ENCODE data around the gene UBE2L6. TPM values are rescaled to one million over a fixed set of nuclear protein-coding genes. Genes with fewer than 3 reads are reported as not detected.

Gene UBE2L6
- total RNA-seq: 49.2 and 49.5 TPM in 2 replicates

GRCh38 chr11:57567515-57568329, at the start of gene UBE2L6:
TSS of gene UBE2L6 (minus strand) at chr11:57567672. CDS start at chr11:57567611, 61 bp downstream.

GRCh38 chr11:57597461-57597915, 30.0 kb upstream of the UBE2L6 start, which contains the start of gene SERPING1:
TSS of gene SERPING1 (plus strand) at chr11:57597685. CDS start at chr11:57598271, 586 bp downstream.

GRCh38 chr11:57536947-57537619, 30.4 kb downstream of the UBE2L6 start, which contains the start of gene SMTNL1:
TSS of gene SMTNL1 (plus strand) at chr11:57537595. CDS start at chr11:57542643, 5,048 bp downstream.

GRCh38 chr11:57530596-57531507, 36.6 kb downstream of the UBE2L6 start, which contains the start of gene TIMM10:
TSS of gene TIMM10 (minus strand) at chr11:57530754. CDS start at chr11:57530189, 565 bp downstream.

GRCh38 chr11:57515332-57516060, 52.0 kb downstream of the UBE2L6 start, which contains the start of gene SLC43A1:
TSS of gene SLC43A1 (minus strand) at chr11:57515702. CDS start at chr11:57514111, 1,591 bp downstream.

Small RNA genes lying within 50 kb of the gene (small RNA-seq; reads per million reads assigned to genes)
- not detected for gene RN7SL605P

Other genes with a start within 250 kb of the UBE2L6 start
- gene TNKS1BP1, start 242.7 kb downstream of the UBE2L6 start, total RNA-seq: 102 and 105 TPM in 2 replicates
- gene SSRP1, start 231.8 kb downstream of the UBE2L6 start, total RNA-seq: 53.3 and 67.8 TPM in 2 replicates
- 0.11 and 0.13 TPM in 2 replicates for gene P2RX3, start 229.3 kb downstream of the UBE2L6 start, total RNA-seq
- gene PRG3, start 186.5 kb downstream of the UBE2L6 start, total RNA-seq: not detected in 2 replicates
- gene PRG2, start 177.0 kb downstream of the UBE2L6 start, total RNA-seq: 0.11 TPM in 1 of 2 replicates, not detected in the other
- 58.8 and 125 TPM in 2 replicates for gene SLC43A3, start 140.6 kb downstream of the UBE2L6 start, total RNA-seq
- 0.39 TPM in 1 of 2 replicates, not detected in the other for gene RTN4RL2, start 107.1 kb downstream of the UBE2L6 start, total RNA-seq
- 12.0 and 14.5 TPM in 2 replicates for gene SLC43A1, start 52.0 kb downstream of the UBE2L6 start, total RNA-seq
- 22.7 and 34.0 TPM in 2 replicates for gene TIMM10, start 36.9 kb downstream of the UBE2L6 start, total RNA-seq
- gene SMTNL1, start 30.1 kb downstream of the UBE2L6 start, total RNA-seq: not detected in 2 replicates
- gene SERPING1, start 30.0 kb upstream of the UBE2L6 start, total RNA-seq: 19.6 and 31.0 TPM in 2 replicates
- gene YPEL4, start 82.2 kb upstream of the UBE2L6 start, total RNA-seq: 0.26 and 0.65 TPM in 2 replicates
- 11.4 and 12.8 TPM in 2 replicates for gene CLP1, start 90.1 kb upstream of the UBE2L6 start, total RNA-seq
- gene ZDHHC5, start 100.4 kb upstream of the UBE2L6 start, total RNA-seq: 42.3 and 44.3 TPM in 2 replicates
- gene MED19, start 144.5 kb upstream of the UBE2L6 start, total RNA-seq: 13.7 and 15.4 TPM in 2 replicates
- 52.7 and 53.2 TPM in 2 replicates for gene TMX2, start 144.9 kb upstream of the UBE2L6 start, total RNA-seq
- 59.8 and 69.5 TPM in 2 replicates for gene SELENOH, start 173.8 kb upstream of the UBE2L6 start, total RNA-seq
- not detected in 2 replicates for gene BTBD18, start 184.1 kb upstream of the UBE2L6 start, total RNA-seq
- 121 and 135 TPM in 2 replicates for gene CTNND1, start 194.1 kb upstream of the UBE2L6 start, total RNA-seq

All from articular chondrocyte of knee joint (primary cell).